HG02678 (cell line): Measurements from ENCODE around the gene DVL1.

Experiments
- ATAC-seq: cut with Tn5 transposase; IDR thresholded peaks from one replicate; pipeline ENCODE4 v1.9.1; 2021; ENCODE audit warnings: mild to moderate bottlenecking, moderate library complexity; ENCODE audit not compliant: unreplicated experiment

Gene DVL1

GRCh38 chr1:1342061-1342562 lies 7.1 kb downstream of the DVL1 start:
- no peak for ATAC-seq

GRCh38 chr1:1341549-1342021 lies 7.6 kb downstream of the DVL1 start:
- no peak for ATAC-seq

GRCh38 chr1:1340791-1341548 lies 8.2 kb downstream of the DVL1 start:
- no peak for ATAC-seq

- ATAC-seq, result no peak
Measured at GRCh38 chr1:1340185-1340584, 9.0 kb downstream of the DVL1 start.

DNA sequence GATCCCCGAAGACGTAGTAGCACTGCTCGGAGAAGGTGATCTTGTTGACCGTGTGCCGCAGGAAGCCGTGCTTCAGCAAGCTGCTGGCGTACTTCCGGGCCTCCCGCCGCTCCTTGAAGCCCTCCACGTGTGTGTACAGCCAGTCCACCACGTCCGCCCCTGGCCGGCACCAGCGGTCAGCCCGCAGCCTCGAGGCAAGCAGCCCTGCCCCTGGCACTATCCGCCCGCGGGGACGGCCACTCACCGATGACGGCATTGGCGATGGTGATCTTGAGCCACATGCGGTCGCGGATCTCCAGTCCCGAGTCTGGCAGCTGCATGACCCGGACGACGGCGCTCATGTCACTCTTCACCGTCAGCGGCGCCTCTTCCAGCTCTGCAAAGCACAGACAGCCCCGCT lies 10.9 kb downstream of the DVL1 start:
- ATAC-seq, result no peak

- ATAC-seq, result no peak
Measured at GRCh38 chr1:1337793-1338147, 11.4 kb downstream of the DVL1 start.

DNA sequence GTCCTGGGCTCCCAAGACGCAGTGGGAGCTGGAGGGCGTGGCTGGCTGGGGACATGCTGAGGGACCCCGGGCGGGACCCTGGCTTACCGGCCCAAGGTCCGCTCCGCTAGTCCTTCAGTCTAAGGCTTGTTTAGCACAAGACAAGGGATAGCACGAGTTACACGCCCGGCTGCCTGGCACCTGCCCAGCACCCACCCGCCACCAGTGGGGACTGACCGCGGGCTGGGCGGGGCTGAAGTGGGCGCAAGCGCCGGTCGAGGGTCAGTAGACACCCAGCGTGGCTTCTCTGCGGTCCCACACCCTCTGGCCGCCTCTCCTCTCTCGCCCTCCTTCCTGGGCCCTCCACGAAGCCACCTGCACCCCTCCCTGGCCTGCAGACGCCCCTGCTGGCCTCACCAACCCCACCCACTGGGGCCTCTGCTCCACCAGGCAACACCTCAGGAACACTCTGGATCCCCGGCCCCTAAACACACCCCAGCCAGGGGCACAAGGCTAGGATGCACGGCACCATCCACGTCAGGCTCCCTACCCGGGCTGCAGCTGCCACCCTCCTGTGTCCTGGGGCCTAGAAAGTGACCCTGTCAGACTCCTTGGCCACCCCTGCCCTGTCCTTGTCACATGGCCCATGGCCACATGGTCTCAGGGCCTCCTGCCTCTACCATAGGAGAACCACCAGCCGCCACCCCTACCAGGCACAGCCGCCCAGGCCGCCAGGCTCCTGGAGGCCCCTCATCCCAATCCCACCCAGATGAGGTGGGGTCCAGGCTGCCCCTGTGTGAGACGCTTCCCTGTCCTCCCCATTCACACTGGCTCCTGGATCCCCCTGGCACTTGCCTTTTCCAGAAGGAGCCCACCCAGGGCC lies 12.1 kb downstream of the DVL1 start:
- ATAC-seq, result no peak

DNA sequence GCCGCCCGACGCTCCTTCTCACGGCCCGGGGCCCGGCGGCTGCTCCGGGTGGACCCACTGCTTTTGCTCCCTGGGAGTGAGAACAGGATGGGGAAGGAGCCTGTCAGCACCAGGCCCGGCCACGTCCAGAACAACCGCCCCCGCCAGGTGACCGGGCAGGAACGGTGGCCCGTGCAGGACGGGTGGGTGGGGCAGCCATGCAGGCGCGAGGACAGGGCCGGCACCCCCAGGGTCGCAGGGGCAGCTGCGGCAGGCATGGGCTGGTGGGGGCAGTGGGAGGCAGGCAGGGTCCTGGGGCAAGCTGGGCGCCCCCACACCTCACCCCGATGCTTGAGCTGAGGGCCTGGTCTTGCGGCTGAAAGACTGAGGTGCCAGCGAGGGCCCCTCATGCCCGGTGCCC lies 12.8 kb downstream of the DVL1 start:
- no peak for ATAC-seq

DNA sequence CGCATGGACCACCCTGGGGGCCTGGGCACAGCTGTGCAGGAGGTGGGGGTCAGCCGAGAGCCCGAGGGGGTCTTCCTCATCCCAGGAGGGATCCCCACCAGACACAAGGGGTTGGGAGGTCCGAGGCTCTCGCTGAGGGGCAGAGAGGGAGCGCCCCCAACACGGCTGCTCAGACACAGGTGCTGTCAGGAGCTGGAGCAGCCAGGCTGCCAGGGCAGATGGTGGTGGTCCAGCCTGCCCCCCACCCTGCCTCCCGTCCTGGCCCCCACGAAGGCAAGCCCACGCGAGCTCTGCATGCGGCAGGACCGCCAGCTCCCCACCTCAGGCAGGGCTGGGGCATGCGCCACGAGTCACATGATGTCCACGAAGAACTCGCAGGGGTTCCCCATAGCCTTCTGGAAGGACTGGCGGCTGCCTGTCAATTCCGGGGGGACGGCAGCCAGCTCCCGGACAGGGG lies 13.4 kb downstream of the DVL1 start:
- no peak for ATAC-seq

GRCh38 chr1:1335283-1335682 lies 13.9 kb downstream of the DVL1 start:
- ATAC-seq, result no peak

GRCh38 chr1:1334835-1335234 lies 14.4 kb downstream of the DVL1 start:
- ATAC-seq, result no peak

DNA sequence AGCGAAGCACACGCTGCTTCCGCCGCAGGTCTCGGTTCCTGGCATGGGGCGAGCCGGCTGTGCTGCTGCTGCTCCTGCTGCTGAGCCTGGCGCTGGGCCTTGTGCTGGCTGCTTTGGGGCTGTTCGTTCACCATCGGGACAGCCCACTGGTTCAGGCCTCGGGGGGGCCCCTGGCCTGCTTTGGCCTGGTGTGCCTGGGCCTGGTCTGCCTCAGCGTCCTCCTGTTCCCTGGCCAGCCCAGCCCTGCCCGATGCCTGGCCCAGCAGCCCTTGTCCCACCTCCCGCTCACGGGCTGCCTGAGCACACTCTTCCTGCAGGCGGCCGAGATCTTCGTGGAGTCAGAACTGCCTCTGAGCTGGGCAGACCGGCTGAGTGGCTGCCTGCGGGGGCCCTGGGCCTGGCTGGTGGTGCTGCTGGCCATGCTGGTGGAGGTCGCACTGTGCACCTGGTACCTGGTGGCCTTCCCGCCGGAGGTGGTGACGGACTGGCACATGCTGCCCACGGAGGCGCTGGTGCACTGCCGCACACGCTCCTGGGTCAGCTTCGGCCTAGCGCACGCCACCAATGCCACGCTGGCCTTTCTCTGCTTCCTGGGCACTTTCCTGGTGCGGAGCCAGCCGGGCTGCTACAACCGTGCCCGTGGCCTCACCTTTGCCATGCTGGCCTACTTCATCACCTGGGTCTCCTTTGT lies 15.5 kb downstream of the DVL1 start:
- no peak for ATAC-seq

- ATAC-seq, result no peak
Measured at GRCh38 chr1:1332774-1333480, 16.3 kb downstream of the DVL1 start.

- no peak for ATAC-seq
Measured at GRCh38 chr1:1332031-1332755, 17.0 kb downstream of the DVL1 start.

DNA sequence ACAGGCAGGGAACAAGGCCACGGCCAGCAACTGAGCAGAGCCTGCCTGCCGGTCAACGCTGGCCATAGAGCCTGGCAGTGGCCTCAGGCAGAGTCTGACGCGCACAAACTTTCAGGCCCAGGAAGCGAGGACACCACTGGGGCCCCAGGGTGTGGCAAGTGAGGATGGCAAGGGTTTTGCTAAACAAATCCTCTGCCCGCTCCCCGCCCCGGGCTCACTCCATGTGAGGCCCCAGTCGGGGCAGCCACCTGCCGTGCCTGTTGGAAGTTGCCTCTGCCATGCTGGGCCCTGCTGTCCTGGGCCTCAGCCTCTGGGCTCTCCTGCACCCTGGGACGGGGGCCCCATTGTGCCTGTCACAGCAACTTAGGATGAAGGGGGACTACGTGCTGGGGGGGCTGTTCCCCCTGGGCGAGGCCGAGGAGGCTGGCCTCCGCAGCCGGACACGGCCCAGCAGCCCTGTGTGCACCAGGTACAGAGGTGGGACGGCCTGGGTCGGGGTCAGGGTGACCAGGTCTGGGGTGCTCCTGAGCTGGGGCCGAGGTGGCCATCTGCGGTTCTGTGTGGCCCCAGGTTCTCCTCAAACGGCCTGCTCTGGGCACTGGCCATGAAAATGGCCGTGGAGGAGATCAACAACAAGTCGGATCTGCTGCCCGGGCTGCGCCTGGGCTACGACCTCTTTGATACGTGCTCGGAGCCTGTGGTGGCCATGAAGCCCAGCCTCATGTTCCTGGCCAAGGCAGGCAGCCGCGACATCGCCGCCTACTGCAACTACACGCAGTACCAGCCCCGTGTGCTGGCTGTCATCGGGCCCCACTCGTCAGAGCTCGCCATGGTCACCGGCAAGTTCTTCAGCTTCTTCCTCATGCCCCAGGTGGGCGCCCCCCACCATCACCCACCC lies 17.9 kb downstream of the DVL1 start, which contains the start of gene TAS1R3:
Gene TAS1R3, plus strand, starts transcription at position 213 of the 898 bp plus-strand sequence. Its CDS starts 66 bp downstream, at position 279.
- no peak for ATAC-seq

- no peak for ATAC-seq
Measured at GRCh38 chr1:1330366-1331067, 18.7 kb downstream of the DVL1 start.

DNA sequence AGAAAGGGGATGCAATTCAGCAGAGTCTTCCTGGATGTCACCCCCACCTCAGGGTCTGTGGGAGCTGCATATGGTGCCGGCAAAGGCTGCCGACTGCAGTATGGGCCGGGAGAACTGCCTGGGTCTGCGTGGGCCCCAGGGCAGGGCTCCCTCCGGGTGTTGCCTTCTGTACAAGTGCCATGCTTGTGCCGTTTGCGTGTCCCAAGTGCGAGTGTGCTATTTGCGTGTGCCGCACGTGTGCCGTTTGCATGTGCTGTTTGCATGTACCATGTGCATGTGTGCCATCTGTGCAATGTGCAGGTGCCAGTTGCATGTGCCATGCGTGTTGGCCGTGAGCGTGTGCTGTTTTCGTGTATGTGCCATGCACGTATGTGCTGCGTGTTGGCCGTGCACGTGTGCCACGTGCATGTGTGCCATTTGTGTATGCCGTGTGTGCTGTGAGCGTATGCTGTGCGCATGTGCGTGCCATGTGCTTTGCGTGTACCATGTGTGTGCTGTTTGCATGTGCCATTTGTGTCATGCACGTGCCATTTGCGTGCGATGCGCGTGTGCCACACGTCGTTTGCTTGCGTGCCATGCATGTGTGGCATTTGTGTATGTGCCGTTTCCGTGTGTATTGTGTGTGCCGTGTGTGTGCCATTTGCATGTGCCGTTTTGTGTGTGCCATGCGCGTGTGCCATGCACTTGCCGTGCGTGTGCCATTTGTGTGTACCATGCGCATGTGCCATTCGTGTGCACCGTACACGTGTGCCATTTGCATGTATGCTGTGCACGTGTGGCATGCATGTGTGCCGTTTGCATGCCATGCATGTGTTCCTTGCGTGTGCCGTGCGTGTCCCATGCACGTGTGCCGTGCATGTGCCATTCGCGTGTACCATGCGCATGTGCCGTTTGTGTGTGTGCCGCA lies 19.7 kb downstream of the DVL1 start:
- no peak for ATAC-seq
